DMS114 treated with DMSO at 0.1 percent for 48 hours (cell line): ENCODE data around the gene CD58.
A peak's percentile ranks its signal among the peaks of the same experiment; 100 is the strongest.

Experiments
- DNase-seq: peaks from one replicate; lab custom pipeline; 2025; ENCODE audit not compliant: unreplicated experiment; lab: John Stamatoyannopoulos, UW

The CD58 gene

GRCh38 chr1:116496380-116496779, 74.4 kb downstream of the CD58 start:
- DNase-seq: no peak

GRCh38 chr1:116495535-116495934, 75.3 kb downstream of the CD58 start:
- DNase-seq: no peak

- no peak for DNase-seq
Observed at GRCh38 chr1:116494745-116495144, 76.1 kb downstream of the CD58 start.

GRCh38 chr1:116494353-116494692, 76.5 kb downstream of the CD58 start:
- DNase-seq: no peak

- no peak for DNase-seq
Observed at GRCh38 chr1:116493484-116494352, 77.1 kb downstream of the CD58 start.

GRCh38 chr1:116493036-116493435, 77.8 kb downstream of the CD58 start:
- no peak for DNase-seq

- no peak for DNase-seq
Observed at GRCh38 chr1:116492358-116492811, 78.4 kb downstream of the CD58 start.

- DNase-seq: no peak
Observed at GRCh38 chr1:116491700-116492357, 79.0 kb downstream of the CD58 start.

- no peak for DNase-seq
Observed at GRCh38 chr1:116490588-116490987, 80.2 kb downstream of the CD58 start.

GRCh38 chr1:116489231-116489697, 81.6 kb downstream of the CD58 start:
- no peak for DNase-seq

GRCh38 chr1:116488071-116488470, 82.8 kb downstream of the CD58 start:
- DNase-seq: no peak

GRCh38 chr1:116487583-116487982, 83.2 kb downstream of the CD58 start:
- no peak for DNase-seq

GRCh38 chr1:116487031-116487430, 83.8 kb downstream of the CD58 start:
- DNase-seq: no peak

GRCh38 chr1:116486424-116486823, 84.4 kb downstream of the CD58 start:
- DNase-seq: no peak

- no peak for DNase-seq
Observed at GRCh38 chr1:116485976-116486375, 84.8 kb downstream of the CD58 start.

GRCh38 chr1:116485071-116485735, 85.6 kb downstream of the CD58 start:
- DNase-seq: peak; percentile 48

GRCh38 chr1:116483481-116484309, 87.1 kb downstream of the CD58 start:
- no peak for DNase-seq

- DNase-seq: no peak
Observed at GRCh38 chr1:116482490-116482889, 88.3 kb downstream of the CD58 start.

- no peak for DNase-seq
Observed at GRCh38 chr1:116481934-116482333, 88.9 kb downstream of the CD58 start.

GRCh38 chr1:116478621-116479020, 92.2 kb downstream of the CD58 start:
- no peak for DNase-seq

- DNase-seq: no peak
Observed at GRCh38 chr1:116477429-116477828, 93.4 kb downstream of the CD58 start.
